Esophagus muscularis mucosa (tissue), 4 donors: ENCODE results near the gene SDCBP2. TPM values are rescaled to one million over a fixed set of nuclear protein-coding genes. Genes with fewer than 3 reads are reported as not detected.
A peak's percentile ranks its signal among the peaks of the same experiment; 100 is the strongest.

Experiments
- DNase-seq: peaks from one replicate; pipeline ENCODE4 v3.0.0-alpha.2; 2017; ENCODE audit errors: extremely low spot score
- H3K27ac ChIP-seq, 4 donors: fragments of 200-600 bp; sonication (generic); replicated peaks in 1 of 4; 1 replicate in 3 of 4; 2 replicates in 1 of 4; pipeline ENCODE4 v1.5.1; 2016 to 2019; ENCODE audit warnings: mild to moderate bottlenecking in 1 of 4
- H3K27me3 ChIP-seq, 4 donors: fragments of 200-600 bp; sonication (generic); one replicate each; pipeline versions ENCODE4 v1.5.1 to v1.6.0; 2016 to 2019
- H3K36me3 ChIP-seq, 4 donors: fragments of 200-600 bp; sonication (generic); one replicate each; pipeline ENCODE4 v1.5.1; 2016 to 2019
- H3K4me1 ChIP-seq, 4 donors: fragments of 200-600 bp; sonication (generic); one replicate each; pipeline ENCODE4 v1.5.1; 2016 to 2019
- H3K4me3 ChIP-seq, 4 donors: fragments of 200-600 bp; sonication (generic); 1 replicate in 2 of 4; 2 replicates in 2 of 4; pipeline ENCODE4 v1.5.1; 2016 to 2019; ENCODE audit warnings: mild to moderate bottlenecking in 4 of 4, moderate library complexity in 1 of 4
- H3K9me3 ChIP-seq, 4 donors: fragments of 200-600 bp; sonication (generic); 1 replicate in 3 of 4; 2 replicates in 1 of 4; pipeline ENCODE4 v1.5.1; 2016 to 2019
- CTCF ChIP-seq, 3 experiments: fragments of 200-600 bp in 2 of 3; fragments of 450-650 bp in 1 of 3; sonication (generic) in 2 of 3; IDR thresholded peaks; one replicate each; pipeline ENCODE4 v1.5.1; 2017 to 2019; ENCODE audit warnings: antibody characterized with exemption in 3 of 3, mild to moderate bottlenecking in 2 of 3, moderate library complexity in 1 of 3
- EP300 ChIP-seq: sonication (generic); formaldehyde crosslinking; IDR thresholded peaks from one replicate; pipeline ENCODE4 v1.6.1; 2017; ENCODE audit warnings: antibody characterized with exemption
- POLR2A ChIP-seq: fragments of 450-650 bp; IDR thresholded peaks from one replicate; pipeline ENCODE4 v1.6.1; 2017; ENCODE audit warnings: antibody characterized with exemption, moderate library complexity, mild to moderate bottlenecking, low read depth
- POLR2AphosphoS5 ChIP-seq, 2 donors: sonication (generic); formaldehyde crosslinking; IDR thresholded peaks; one replicate each; pipeline ENCODE4 v1.6.1; 2017; ENCODE audit warnings: antibody characterized with exemption in 2 of 2
- WGBS: methylation state at CpG from one replicate; pipeline ENCODE4 v1.1.5; 2018; 5-methylcytosine and 5-hydroxymethylcytosine counted together
- intact Hi-C: fragments of 100-400 bp; cut with DNase I; formaldehyde crosslinking; loops from one replicate; pipeline ENCODE4 v1.15.1; 2023
- total RNA-seq, 4 donors: library from RNA; depleted of rRNA; stranded (reverse); fragments of >200 nt; gene quantifications; one replicate each; pipeline versions ENCODE4 v1.1.0 to v1.2.1, GENCODE V29; 2016

Gene SDCBP2
- total RNA-seq, 4 donors from 2014 or later = 2.1 to 6.2 (median 4.1) TPM

DNA sequence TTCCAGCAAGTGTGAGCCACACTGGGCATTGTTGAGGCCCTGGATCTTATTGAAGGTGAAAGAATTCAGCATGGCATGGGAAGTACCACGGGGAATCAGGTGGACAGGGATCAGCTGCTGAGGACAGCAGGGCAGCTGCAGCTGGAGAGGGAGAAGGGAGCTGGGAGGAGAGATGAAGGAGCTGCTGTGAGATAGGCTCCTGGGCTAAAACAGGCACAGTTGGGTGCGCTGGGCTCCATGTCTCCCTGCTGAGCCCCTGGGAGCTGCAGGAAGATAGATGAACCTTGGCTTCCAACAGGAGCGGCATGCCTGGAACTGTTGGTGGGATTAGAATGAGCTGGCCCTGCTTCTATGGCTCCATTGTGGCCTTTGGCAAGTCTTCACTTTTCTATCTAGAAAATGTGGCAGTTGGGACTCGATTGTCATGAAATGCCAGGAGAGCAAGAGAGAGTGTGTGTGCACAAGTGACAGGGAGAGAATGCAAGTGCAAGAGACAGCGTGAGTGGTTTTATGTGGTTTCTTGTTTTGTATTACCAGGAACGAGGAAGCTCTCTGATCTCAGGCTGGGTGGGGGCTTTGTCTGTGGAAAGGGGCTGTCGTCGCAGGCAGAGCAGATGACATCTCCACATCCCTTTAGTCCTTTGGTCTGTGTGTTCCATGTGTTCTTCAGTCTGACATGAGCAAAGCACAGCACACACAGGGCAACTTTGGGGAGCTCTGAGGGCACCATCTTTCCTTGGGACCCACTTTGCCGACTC, 42.5 kb downstream of the SDCBP2 start:
- Histone ChIP-seq H3K9me3 (no peaks in the 10 kb centered on the region), H3K4me3 (no peak overlapping the region), H3K36me3 (peaks cover 0 to 5% (median 0%) of the 10 kb centered on the region in 4 donors), H3K4me1 (peaks cover 1 to 19% (median 10%) of the 10 kb centered on the region in 4 donors), H3K27ac (no peak overlapping the region), H3K27me3 (no peaks in the 10 kb centered on the region)
- 84% methylated on average over 9 of the region's 9 CpGs for WGBS
- intact Hi-C loops = no loop called here
- no peak for TF ChIP-seq POLR2A
- no peak for TF ChIP-seq POLR2AphosphoS5 (IDR thresholded peaks at IDR 0.05)
- TF ChIP-seq EP300 = no peak
- no peak for TF ChIP-seq CTCF (IDR thresholded peaks at IDR 0.05)
- DNase-seq = no peak

GRCh38 chr20:1283522-1284510, 45.1 kb downstream of the SDCBP2 start:
- no peak for TF ChIP-seq CTCF (IDR thresholded peaks at IDR 0.05)
- TF ChIP-seq EP300 = no peak
- TF ChIP-seq POLR2AphosphoS5 (IDR thresholded peaks at IDR 0.05) = no peak
- TF ChIP-seq POLR2A = no peak
- H3K9me3 ChIP-seq = no peaks in the 10 kb centered on the region
- H3K36me3 ChIP-seq = peaks cover 0 to 5% (median 2%) of the 10 kb centered on the region in 4 donors
- no peaks in the 10 kb centered on the region for H3K27me3 ChIP-seq
- peaks cover 6 to 33% (median 24%) of the 10 kb centered on the region in 4 donors for H3K4me1 ChIP-seq
- DNase-seq = no peak
- H3K27ac ChIP-seq = no peak overlapping the region
- H3K4me3 ChIP-seq = no peak overlapping the region
- intact Hi-C loops = no loop called here
- 80% methylated on average over 9 of the region's 9 CpGs for WGBS

- H3K27ac ChIP-seq = peak overlapping the region in 1 of 4 donors; percentile 22
- WGBS = 59% methylated on average over 3 of the region's 3 CpGs
- intact Hi-C loops = no loop called here
Observed at GRCh38 chr20:1282966-1283365, 46.0 kb downstream of the SDCBP2 start.

More at GRCh38 chr20:1282966-1283365, 46.0 kb downstream of the SDCBP2 start:
- Histone ChIP-seq H3K4me3 (no peak overlapping the region), H3K27me3 (no peaks in the 10 kb centered on the region), H3K9me3 (no peaks in the 10 kb centered on the region), H3K36me3 (peaks cover 0 to 4% (median under 1%) of the 10 kb centered on the region in 4 donors), H3K4me1 (peaks cover 6 to 33% (median 24%) of the 10 kb centered on the region in 4 donors)
- DNase-seq = no peak
- TF ChIP-seq POLR2AphosphoS5 (IDR thresholded peaks at IDR 0.05) (no peak), EP300 (no peak), POLR2A (no peak), CTCF (IDR thresholded peaks at IDR 0.05) (no peak)
